Activated CD8-positive, alpha-beta memory T cell treated with anti-CD3 and anti-CD28 coated beads for 36 hours (primary cell): ENCODE results near the gene NACAD. TPM values are rescaled to one million over a fixed set of nuclear protein-coding genes. Genes with fewer than 3 reads are reported as not detected.
"Not testable (repeated sequence)": the region's sequence is repeated elsewhere in the genome, so short reads cannot be mapped to it uniquely, and the experiment has no call there.

Source experiments
- CTCF ChIA-PET: fragments of 350-600 bp; sonication (Branson Sonifier 250); formaldehyde crosslinking; loops from one replicate; lab custom pipeline; 2021; ENCODE audit warnings: antibody characterized with exemption; lab: Charles Lee
- POLR2A ChIA-PET: fragments of 350-600 bp; sonication (Branson Sonifier 250); formaldehyde crosslinking; loops from one replicate; lab custom pipeline; 2021; ENCODE audit warnings: antibody characterized with exemption; lab: Charles Lee
- total RNA-seq, 2 experiments: library from RNA; stranded (reverse); gene quantifications; one replicate each; pipeline ENCODE4 v1.2.3, GENCODE V29; 2021

The NACAD gene
- total RNA-seq, 2 experiments from 2014 or later, result 0.40 to 0.92 TPM

- CTCF ChIA-PET, result interaction anchor here (1.1 to 1.2 kb wide), 2 partner anchors 11 to 56 kb away, joined by 4 to 9 read pairs; no protein-coding TSS in a partner anchor
- POLR2A ChIA-PET, result interaction anchor here (0.5 to 2.0 kb wide), 4 partner anchors 10 to 39 kb away, joined by 3 to 10 read pairs (median 6); partner anchors contain the start of gene CCM2
Observed at GRCh38 chr7:45036796-45037195, 52.0 kb downstream of the NACAD start.

GRCh38 chr7:45036317-45036716, 52.5 kb downstream of the NACAD start:
- CTCF ChIA-PET, result interaction anchor here (1.1 kb wide), 2 partner anchors 11 to 63 kb away, joined by 3 to 4 read pairs; no protein-coding TSS in a partner anchor
- POLR2A ChIA-PET, result interaction anchor here (0.5 to 2.0 kb wide), 4 partner anchors 9 to 39 kb away, joined by 3 to 10 read pairs (median 6); partner anchors contain the start of gene CCM2

- CTCF ChIA-PET, result interaction anchor here (1.0 to 1.1 kb wide), 3 partner anchors 11 to 100 kb away, joined by 3 to 4 read pairs (median 3); no protein-coding TSS in a partner anchor
- POLR2A ChIA-PET, result interaction anchor here (0.5 to 2.0 kb wide), 4 partner anchors 9 to 75 kb away, joined by 4 to 10 read pairs (median 6); partner anchors contain the start of gene CCM2
Observed at GRCh38 chr7:45035893-45036292, 52.9 kb downstream of the NACAD start.

GRCh38 chr7:45035371-45035770, 53.4 kb downstream of the NACAD start:
- ChIA-PET POLR2A (interaction anchor here (0.6 to 2.0 kb wide), 3 partner anchors 8 to 75 kb away, joined by 4 to 10 read pairs (median 8); partner anchors contain the start of gene CCM2), CTCF (interaction anchor here (1.0 to 1.1 kb wide), 2 partner anchors 62 to 101 kb away, joined by 3 read pairs; no protein-coding TSS in a partner anchor)

- POLR2A ChIA-PET, CTCF ChIA-PET: not testable (repeated sequence)
Observed at GRCh38 chr7:45034710-45035109, 54.1 kb downstream of the NACAD start.

GRCh38 chr7:45033931-45034290, 54.9 kb downstream of the NACAD start:
- CTCF ChIA-PET, result no interaction called here
- POLR2A ChIA-PET, result no interaction called here

- ChIA-PET CTCF (interaction anchor here (1.7 kb wide), 1 partner anchor 35 kb away, joined by 3 read pairs; no protein-coding TSS in a partner anchor), POLR2A (interaction anchor here (0.6 kb wide), 1 partner anchor 543 kb away, joined by 4 read pairs; the partner anchor contains the start of gene NUDCD3)
Observed at GRCh38 chr7:45033261-45033930, 55.4 kb downstream of the NACAD start.

- CTCF ChIA-PET, result interaction anchor here (1.7 kb wide), 1 partner anchor 34 kb away, joined by 3 read pairs; no protein-coding TSS in a partner anchor
Observed at GRCh38 chr7:45032421-45032820, 56.3 kb downstream of the NACAD start.

GRCh38 chr7:45031829-45032228, 56.9 kb downstream of the NACAD start:
- ChIA-PET POLR2A (interaction anchor here (0.9 kb wide), 1 partner anchor 59 kb away, joined by 3 read pairs; no protein-coding TSS in a partner anchor), CTCF (interaction anchor here (1.7 kb wide), 1 partner anchor 34 kb away, joined by 3 read pairs; no protein-coding TSS in a partner anchor)

More at GRCh38 chr7:45032421-45032820, 56.3 kb downstream of the NACAD start:
- POLR2A ChIA-PET, result interaction anchor here (0.6 to 0.7 kb wide), 2 partner anchors 51 to 394 kb away, joined by 3 to 4 read pairs; no protein-coding TSS in a partner anchor

Other genes with a start within 250 kb of the NACAD start
- 100 to 1,000 TPM; 228 to 247 TPM for gene H2AZ2, start 240.9 kb downstream of the NACAD start, total RNA-seq
- gene PURB, start 203.4 kb downstream of the NACAD start, total RNA-seq, result 10 to 100 TPM; 39.3 to 39.8 TPM
- 100 to 1,000 TPM; 316 TPM for gene MYO1G, start 110.0 kb downstream of the NACAD start, total RNA-seq
- gene CCM2, start 88.8 kb downstream of the NACAD start, total RNA-seq, result 10 to 100 TPM; 54.2 to 56.3 TPM
- 100 to 1,000 TPM; 213 to 221 TPM for gene TBRG4, start 22.7 kb upstream of the NACAD start, total RNA-seq
- gene RAMP3, start 68.8 kb upstream of the NACAD start, total RNA-seq, result not detected